ENCODE results near the gene TP53BP2.
"Not testable (repeated sequence)": the region's sequence is repeated elsewhere in the genome, so short reads cannot be mapped to it uniquely, and the experiment has no call there.

TP53BP2 gene, protein sequence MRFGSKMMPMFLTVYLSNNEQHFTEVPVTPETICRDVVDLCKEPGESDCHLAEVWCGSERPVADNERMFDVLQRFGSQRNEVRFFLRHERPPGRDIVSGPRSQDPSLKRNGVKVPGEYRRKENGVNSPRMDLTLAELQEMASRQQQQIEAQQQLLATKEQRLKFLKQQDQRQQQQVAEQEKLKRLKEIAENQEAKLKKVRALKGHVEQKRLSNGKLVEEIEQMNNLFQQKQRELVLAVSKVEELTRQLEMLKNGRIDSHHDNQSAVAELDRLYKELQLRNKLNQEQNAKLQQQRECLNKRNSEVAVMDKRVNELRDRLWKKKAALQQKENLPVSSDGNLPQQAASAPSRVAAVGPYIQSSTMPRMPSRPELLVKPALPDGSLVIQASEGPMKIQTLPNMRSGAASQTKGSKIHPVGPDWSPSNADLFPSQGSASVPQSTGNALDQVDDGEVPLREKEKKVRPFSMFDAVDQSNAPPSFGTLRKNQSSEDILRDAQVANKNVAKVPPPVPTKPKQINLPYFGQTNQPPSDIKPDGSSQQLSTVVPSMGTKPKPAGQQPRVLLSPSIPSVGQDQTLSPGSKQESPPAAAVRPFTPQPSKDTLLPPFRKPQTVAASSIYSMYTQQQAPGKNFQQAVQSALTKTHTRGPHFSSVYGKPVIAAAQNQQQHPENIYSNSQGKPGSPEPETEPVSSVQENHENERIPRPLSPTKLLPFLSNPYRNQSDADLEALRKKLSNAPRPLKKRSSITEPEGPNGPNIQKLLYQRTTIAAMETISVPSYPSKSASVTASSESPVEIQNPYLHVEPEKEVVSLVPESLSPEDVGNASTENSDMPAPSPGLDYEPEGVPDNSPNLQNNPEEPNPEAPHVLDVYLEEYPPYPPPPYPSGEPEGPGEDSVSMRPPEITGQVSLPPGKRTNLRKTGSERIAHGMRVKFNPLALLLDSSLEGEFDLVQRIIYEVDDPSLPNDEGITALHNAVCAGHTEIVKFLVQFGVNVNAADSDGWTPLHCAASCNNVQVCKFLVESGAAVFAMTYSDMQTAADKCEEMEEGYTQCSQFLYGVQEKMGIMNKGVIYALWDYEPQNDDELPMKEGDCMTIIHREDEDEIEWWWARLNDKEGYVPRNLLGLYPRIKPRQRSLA

DNA sequence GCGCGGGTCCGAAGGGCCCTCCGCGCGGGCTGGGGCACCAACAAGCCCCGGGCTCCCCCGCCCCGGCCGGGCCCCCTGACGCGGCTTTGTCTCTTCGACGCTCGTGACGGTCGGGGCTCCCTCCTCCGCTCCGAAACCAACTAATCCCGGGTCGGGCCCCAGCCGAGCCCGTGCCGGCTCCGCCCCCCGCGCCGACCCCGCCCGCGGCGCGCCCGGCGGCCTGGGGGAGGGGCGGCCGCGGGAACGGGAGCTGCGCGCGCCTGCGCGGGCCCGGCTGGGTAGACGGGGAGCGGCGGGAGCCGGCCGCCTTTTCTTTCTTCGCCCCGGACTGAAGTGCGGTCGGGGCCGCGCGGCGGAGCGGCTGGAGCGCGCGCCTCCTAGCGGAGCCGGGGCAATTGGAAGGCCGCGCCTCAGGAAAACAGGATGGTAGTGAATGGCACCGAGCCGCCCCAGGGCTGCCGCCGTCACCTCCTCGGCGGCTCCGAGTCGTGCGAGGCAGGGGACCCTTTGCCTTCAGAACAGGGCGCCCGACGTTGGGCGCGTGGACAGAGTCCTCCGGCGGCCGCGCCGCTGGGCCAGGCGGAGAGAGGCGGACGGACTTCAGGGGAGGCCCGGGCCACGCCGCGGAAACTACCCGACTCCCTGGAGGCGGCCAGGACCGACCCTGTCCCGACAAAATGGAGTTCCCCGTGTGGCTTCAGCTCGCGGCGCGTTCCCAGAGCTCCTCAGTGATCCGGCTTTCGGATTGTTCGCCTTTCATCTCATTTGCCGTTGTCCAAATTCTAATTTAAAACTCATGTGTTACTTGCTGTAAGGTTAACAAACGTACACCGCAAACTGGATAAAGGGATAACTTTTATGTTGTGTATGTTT lies at the start of gene TP53BP2:
Gene TP53BP2, minus strand, starts transcription at position 138 of the 873 bp plus-strand sequence. CDS start 267 bp downstream, outside the sequence.
- peak; percentile 40 for DNase-seq (ENCODE audit: low read depth, low spot score)

DNA sequence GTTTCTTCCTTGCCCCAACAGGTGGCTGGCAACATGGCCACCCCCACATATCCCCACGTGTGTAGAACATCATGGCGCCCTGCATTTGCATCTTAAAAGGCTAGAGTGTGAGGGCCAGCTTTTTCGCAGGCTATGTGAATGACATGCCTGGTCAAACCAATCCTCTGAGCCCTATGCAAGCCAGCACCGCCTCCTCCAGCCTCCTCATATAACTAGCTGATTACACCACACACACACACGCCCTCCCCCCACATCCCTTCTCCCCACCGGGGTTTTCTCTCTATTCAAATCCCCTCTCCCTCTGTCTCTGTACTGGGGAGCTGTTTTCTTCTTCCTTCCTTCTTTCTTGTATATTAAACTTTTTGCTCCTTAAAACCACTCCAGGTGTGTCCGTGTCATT lies 44.7 kb upstream of the TP53BP2 start:
- not testable (repeated sequence) for DNase-seq (ENCODE audit: low read depth, low spot score)

- not testable (repeated sequence) for DNase-seq (ENCODE audit: low read depth, low spot score)
Measured at GRCh38 chr1:223889319-223889718, 43.6 kb upstream of the TP53BP2 start.

DNA sequence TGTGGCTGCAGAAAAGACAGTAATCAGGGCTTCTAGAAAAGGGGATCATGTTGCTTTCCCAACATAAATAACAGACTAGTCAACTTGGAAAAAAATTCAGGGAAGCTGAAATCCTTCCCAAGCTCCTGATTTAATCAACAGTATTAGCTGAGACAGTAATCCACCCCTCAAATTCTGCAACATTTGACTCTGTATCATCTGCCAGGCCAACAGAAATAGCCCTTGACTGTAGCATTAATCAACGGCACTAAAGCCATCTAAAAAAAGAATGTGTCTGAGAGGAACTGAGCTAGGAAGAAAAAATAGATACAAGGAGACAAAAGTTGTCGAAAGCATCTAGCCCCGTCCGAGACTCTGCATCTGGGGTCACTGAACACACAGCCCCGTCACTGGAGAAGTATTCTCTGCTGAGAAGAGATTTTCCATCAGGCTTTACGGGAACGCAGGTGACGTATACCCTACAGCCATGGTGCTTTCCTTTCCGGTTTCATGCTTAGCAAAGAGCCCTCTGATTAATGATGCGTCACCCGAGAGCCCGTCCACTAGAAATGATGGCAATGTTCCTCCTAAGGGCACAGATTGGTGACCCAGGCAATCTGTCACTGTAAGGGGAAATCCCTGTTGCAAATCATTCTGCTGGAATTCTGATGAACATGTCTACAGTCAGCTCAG lies 42.1 kb upstream of the TP53BP2 start:
- no peak for DNase-seq (ENCODE audit: low read depth, low spot score)

DNA sequence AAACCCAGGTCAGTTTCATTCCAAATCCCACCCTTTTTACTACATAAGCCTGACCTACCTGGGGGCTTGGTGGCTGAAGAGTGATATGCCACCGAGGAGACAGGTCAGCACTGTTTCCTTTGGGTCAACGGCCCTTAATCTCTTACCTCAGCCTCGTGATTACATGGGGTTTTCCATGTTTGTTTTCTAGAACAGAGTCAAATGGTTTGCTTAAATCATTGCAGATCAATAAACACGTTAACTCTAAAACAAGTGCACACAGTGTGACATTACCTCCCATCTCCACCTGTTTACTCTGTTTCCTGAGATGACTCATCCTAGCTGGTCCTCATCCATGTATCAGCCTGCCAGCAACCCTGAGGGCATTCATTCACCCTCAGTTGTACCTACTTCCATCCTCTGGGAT lies 40.8 kb upstream of the TP53BP2 start:
- no peak for DNase-seq (ENCODE audit: low read depth, low spot score)

DNA sequence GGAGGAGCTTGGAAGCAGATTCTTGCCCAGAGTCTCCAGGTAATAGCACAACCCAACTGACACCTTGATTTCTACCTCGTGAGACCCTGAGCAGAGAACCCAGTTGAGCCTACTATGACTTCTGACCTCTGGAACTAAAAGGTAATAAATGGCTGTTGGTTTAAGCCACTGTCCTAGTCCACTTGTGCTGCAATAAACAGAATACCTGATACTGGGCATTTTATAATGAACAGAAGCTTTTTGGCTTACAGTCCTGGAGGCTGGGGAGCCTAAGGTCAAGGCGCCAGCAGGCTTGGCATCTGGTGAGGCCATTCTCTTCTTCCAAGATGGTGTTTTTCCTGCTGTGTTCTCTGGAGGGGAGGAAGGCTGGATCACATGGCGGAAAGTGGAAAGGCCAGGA lies 39.9 kb upstream of the TP53BP2 start:
- DNase-seq (ENCODE audit: low read depth, low spot score) = no peak

GRCh38 chr1:223878598-223879325 lies 33.0 kb upstream of the TP53BP2 start:
- DNase-seq (ENCODE audit: low read depth, low spot score) = no peak

- no peak for DNase-seq (ENCODE audit: low read depth, low spot score)
Measured at GRCh38 chr1:223877804-223878203, 32.1 kb upstream of the TP53BP2 start.

- no peak for DNase-seq (ENCODE audit: low read depth, low spot score)
Measured at GRCh38 chr1:223876590-223876989, 30.8 kb upstream of the TP53BP2 start.

- DNase-seq (ENCODE audit: low read depth, low spot score) = no peak
Measured at GRCh38 chr1:223873044-223873443, 27.3 kb upstream of the TP53BP2 start.

- DNase-seq (ENCODE audit: low read depth, low spot score) = no peak
Measured at GRCh38 chr1:223872308-223872901, 26.7 kb upstream of the TP53BP2 start.

DNA sequence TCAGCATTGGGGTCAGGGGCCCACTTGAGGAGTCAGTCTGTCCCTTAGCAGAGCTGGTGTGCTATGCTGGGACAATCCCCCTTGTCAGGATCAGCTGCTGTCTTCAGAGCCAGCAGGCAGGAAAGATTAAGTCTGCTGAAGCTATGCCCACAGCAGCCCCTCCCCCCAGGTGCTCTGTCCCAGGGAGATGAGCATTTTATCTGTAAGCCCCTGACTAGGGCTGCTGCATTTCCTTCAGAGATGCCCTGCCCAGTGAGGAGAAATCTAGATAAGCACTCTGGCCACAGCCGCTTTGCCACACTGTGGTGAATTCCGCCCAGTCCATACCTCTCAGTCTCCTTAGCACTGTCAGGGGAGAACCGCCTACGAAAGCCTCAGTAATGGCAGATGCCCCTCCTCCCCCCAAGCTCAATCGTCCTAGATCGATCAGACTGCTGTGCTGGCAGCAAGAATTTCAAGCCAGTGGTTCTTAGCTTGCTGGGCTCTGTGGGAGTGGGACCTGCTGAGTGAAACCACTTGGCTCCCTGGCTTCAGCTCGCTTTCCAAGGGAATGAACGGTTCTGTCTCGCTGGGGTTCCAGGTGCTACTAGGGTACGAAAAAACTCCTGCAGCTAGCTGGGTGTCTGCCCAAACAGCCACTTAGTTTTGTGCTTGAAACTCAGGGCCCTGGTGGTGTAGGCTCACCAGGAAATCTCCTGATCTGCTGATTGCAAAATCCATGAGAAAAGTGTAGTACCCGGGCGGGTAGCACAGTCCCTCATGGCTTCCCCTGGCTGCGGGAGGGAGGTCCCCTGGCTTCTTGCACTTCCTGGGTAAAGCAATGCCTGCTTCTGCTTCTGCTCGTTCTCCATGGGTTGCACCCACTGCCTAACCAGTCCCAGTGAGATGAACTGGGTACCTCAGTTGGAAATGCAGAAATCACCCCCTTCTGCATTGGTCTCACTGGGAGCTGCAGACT lies 25.1 kb upstream of the TP53BP2 start:
- no peak for DNase-seq (ENCODE audit: low read depth, low spot score)

DNA sequence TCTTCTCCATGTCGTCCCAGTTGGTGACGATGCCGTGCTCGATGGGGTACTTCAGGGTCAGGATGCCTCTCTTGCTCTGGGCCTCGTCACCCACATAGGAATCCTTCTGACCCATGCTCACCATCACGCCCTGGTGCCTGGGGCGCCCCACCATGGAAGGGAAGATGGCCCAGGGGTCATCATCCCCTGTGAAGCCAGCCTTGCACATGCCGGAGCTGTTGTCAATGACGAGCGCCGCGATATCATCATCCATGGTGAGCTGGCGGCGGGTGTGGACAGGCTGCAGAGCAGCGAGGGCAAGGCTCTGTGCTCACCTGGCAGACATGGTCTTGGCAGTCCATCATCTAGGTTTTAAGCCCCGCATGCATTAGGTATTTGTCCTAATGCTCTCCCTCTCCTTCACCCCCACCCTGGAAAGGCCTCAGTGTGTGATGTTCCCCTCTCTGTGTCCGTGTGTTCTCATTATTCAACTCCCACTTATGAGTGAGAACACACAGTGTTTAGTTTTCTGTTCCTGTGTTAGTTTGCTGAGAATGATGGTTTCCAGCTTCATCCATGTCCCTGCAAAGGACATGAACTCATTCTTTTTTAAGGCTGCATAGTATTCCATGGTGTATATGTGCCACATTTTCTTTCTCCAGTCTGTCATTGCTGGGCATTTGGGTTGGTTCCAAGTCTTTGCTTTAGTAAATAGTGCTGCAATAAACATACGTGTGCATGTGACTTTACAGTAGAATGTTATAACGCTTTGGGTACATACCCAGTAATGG lies 19.0 kb upstream of the TP53BP2 start:
- not testable (repeated sequence) for DNase-seq (ENCODE audit: low read depth, low spot score)

DNA sequence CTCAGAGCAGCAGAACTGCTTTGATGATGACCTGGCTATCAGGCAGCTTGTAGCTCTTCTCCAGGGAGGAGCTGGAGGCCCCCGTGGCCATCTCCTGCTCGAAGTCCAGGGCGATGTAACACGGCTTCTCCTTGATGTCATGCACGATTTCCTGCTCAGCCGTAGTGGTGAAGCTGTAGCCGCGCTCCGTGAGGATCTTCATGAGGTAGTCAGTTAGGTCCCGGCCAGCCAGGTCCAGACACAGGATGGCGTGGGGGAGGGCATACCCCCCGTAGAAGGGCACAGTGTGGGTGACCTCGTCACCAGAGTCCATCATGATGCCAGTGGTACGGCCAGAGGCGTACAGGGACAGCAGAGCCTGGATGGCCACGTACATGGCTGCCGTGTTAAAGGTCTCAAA lies 18.3 kb upstream of the TP53BP2 start:
- DNase-seq (ENCODE audit: low read depth, low spot score) = no peak

DNA sequence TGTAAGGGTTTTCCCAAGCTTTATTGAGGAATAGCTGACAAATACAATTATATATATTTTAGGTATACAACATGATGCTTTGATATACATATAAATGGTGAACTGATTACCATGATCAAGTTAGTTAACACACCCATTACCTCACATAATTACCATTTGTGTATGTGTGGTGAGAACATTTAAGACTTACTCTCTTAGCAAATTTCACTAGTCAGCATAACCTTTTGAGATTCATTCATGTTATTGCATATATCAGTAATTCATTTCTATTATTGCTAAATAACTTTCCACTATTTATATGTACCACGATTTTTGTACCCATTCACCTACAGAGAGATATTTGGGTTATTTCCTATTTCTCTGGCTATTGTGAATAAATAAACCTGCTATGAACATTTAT lies 16.2 kb upstream of the TP53BP2 start:
- no peak for DNase-seq (ENCODE audit: low read depth, low spot score)

- DNase-seq (ENCODE audit: low read depth, low spot score) = no peak
Measured at GRCh38 chr1:223860051-223860622, 14.4 kb upstream of the TP53BP2 start.

DNA sequence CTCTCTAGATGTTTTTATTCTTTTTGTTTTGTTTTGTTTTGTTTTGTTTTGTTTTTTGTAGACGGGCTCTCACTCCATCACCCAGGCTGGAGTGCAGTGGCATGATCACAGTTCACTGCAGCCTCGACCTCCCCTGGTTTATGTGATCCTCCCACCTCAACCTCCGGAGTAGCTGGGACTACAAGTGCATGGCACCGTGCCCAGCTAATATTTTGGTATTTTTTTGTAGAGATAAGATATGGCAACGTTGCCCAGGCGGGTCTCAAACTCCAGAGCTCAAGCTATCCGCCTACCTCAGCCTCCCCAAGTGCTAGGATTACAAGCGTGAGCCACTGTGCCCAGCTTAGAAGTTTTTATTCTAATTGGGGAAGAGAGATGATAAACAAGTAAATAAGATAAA lies 13.3 kb upstream of the TP53BP2 start:
- DNase-seq (ENCODE audit: low read depth, low spot score) = no peak
